Activated CD4-positive, alpha-beta T cell treated with anti-CD3 and anti-CD28 coated beads for 4 hours (primary cell): ENCODE results near the gene OR2D3.
"Not testable (repeated sequence)": the region's sequence is repeated elsewhere in the genome, so short reads cannot be mapped to it uniquely, and the experiment has no call there.

Experiments
- DNase-seq, 2 donors: peaks; one replicate each; pipeline ENCODE4 v3.0.0-alpha.2; 2020

The OR2D3 gene

GRCh38 chr11:6920702-6921101 lies at the start of gene OR2D3:
OR2D3 (plus strand) TSS chr11:6921002; CDS start chr11:6921002, 0 bp downstream.
- no peak for DNase-seq

GRCh38 chr11:6871278-6871677 lies 49.5 kb upstream of the OR2D3 start:
- no peak for DNase-seq

- no peak for DNase-seq
These were observed 45.0 kb upstream of the OR2D3 start for GRCh38 chr11:6875761-6876160.

- DNase-seq: no peak
These were observed 44.5 kb upstream of the OR2D3 start, which contains the start of gene OR10A4 for GRCh38 chr11:6876325-6876724. OR10A4 (plus strand) TSS chr11:6876625; CDS start chr11:6876648, 23 bp downstream.

- no peak for DNase-seq
These were observed 43.9 kb upstream of the OR2D3 start for GRCh38 chr11:6876914-6877313.

- DNase-seq: no peak
These were observed 38.1 kb upstream of the OR2D3 start for GRCh38 chr11:6882751-6883150.

- not testable (repeated sequence) for DNase-seq
These were observed 33.1 kb upstream of the OR2D3 start for GRCh38 chr11:6887711-6888110.

GRCh38 chr11:6888830-6889229 lies 32.0 kb upstream of the OR2D3 start:
- DNase-seq: no peak

GRCh38 chr11:6889835-6890234 lies 31.0 kb upstream of the OR2D3 start:
- no peak for DNase-seq

- DNase-seq: no peak
These were observed 28.4 kb upstream of the OR2D3 start, which contains the start of gene OR2D2 for GRCh38 chr11:6892400-6892799. OR2D2 (minus strand) TSS chr11:6892500; CDS start chr11:6892500, 0 bp downstream.

GRCh38 chr11:6894097-6894496 lies 26.7 kb upstream of the OR2D3 start:
- no peak for DNase-seq

GRCh38 chr11:6895010-6895409 lies 25.8 kb upstream of the OR2D3 start:
- no peak for DNase-seq

- DNase-seq: no peak
These were observed 21.9 kb upstream of the OR2D3 start for GRCh38 chr11:6898911-6899310.

GRCh38 chr11:6900327-6900999 lies 20.3 kb upstream of the OR2D3 start:
- no peak for DNase-seq

GRCh38 chr11:6904804-6905203 lies 16.0 kb upstream of the OR2D3 start:
- DNase-seq: not testable (repeated sequence)

- DNase-seq: no peak
These were observed 9.4 kb upstream of the OR2D3 start for GRCh38 chr11:6911378-6911777.

GRCh38 chr11:6911948-6912347 lies 8.9 kb upstream of the OR2D3 start:
- DNase-seq: no peak

GRCh38 chr11:6919698-6920097 lies 1.1 kb upstream of the OR2D3 start:
- no peak for DNase-seq

GRCh38 chr11:6925007-6925577 lies 4.3 kb downstream of the OR2D3 start:
- no peak for DNase-seq

- no peak for DNase-seq
These were observed 4.9 kb downstream of the OR2D3 start for GRCh38 chr11:6925636-6926207.

- DNase-seq: peak in 1 of 2 donors; percentile 6
These were observed 5.6 kb downstream of the OR2D3 start, which contains the start of gene ZNF215 for GRCh38 chr11:6926208-6927029. ZNF215 (plus strand) TSS chr11:6926426; CDS start chr11:6932273, 5,847 bp downstream.

- no peak for DNase-seq
These were observed 6.3 kb downstream of the OR2D3 start for GRCh38 chr11:6927030-6927617.

GRCh38 chr11:6928916-6929315 lies 8.1 kb downstream of the OR2D3 start:
- DNase-seq: no peak
